ENCODE measurements around the gene SCARF2.

Gene SCARF2

DNA sequence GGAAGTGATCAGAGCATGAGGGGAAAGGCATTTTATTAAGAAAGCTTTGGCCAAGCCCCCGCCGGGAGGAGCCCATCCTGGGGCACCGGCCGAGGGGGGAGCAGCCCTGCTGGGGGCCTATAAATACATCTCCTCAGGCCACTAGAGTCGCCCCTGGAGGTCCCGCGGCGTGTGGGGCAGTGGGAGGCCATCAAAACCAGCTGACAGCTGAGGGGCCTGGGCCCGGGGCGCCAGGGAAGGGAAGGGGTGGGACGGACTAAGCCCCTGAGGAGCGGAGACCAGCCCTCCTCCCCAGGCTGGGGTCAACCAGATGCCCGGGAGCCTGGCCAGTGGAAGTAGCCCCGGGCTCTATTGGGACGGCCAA, 13.1 kb downstream of the SCARF2 start:
- Histone ChIP-seq H3K27ac (ENCODE audit: low read length) (no peak overlapping the region), H3K4me3 (ENCODE audit: low read length) (no peak overlapping the region), H3K4me1 (ENCODE audit: low read length) (no peaks in the 10 kb centered on the region)

DNA sequence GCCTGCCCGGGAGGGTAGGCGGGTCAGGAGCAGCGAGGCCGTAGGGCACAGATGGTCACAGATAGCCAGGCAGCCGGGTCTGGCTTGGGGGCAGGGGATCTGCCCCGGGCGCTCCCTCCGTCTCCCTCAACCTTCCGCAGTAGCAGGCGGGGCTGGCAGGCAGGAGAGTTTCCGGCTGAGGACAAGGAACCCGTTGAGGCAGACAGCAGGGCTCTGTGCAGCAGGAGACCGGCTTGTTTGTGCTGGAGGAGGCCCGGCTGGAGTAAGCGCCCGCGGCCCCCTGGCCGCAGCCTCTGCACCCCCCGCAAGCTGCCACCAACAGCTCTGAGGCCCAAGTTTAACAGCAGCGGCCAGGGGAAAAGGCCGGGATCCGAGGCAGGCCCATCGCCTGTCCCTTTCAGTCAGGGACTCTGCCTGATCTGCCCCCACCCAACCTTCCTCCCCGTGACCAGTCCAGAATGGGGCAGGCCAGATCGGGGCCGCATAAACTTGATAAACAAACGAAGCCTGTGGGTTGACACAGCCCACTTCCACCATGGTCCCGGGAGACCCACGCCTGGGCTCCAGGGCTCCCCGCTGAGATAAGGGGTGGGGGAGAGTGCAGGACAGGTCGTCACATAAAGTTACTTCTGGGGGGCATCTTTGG, 13.6 kb downstream of the SCARF2 start:
- no peaks in the 10 kb centered on the region for H3K36me3 ChIP-seq (replicated peaks; ENCODE audit: low read depth, low read length)
- TF ChIP-seq EZH2phosphoT487 (IDR thresholded peaks at IDR 0.05; ENCODE audit: low read depth): no peak
- TF ChIP-seq, protein P1, sequence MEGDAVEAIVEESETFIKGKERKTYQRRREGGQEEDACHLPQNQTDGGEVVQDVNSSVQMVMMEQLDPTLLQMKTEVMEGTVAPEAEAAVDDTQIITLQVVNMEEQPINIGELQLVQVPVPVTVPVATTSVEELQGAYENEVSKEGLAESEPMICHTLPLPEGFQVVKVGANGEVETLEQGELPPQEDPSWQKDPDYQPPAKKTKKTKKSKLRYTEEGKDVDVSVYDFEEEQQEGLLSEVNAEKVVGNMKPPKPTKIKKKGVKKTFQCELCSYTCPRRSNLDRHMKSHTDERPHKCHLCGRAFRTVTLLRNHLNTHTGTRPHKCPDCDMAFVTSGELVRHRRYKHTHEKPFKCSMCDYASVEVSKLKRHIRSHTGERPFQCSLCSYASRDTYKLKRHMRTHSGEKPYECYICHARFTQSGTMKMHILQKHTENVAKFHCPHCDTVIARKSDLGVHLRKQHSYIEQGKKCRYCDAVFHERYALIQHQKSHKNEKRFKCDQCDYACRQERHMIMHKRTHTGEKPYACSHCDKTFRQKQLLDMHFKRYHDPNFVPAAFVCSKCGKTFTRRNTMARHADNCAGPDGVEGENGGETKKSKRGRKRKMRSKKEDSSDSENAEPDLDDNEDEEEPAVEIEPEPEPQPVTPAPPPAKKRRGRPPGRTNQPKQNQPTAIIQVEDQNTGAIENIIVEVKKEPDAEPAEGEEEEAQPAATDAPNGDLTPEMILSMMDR (IDR thresholded peaks at IDR 0.05; ENCODE audit: low read depth, low read length): no peak
- no peaks in the 10 kb centered on the region for H3K4me1 ChIP-seq (ENCODE audit: low read length)
- H3K9ac ChIP-seq (ENCODE audit: low read length): no peak overlapping the region
- H3K9me3 ChIP-seq (ENCODE audit: insufficient read depth, low read length): no peaks in the 10 kb centered on the region
- H3K27ac ChIP-seq (ENCODE audit: low read length): no peak overlapping the region
- H3K27me3 ChIP-seq (ENCODE audit: low read depth, low read length): no peaks in the 10 kb centered on the region
- H3K4me2 ChIP-seq (ENCODE audit: low read length): no peak overlapping the region
- no peak overlapping the region for H3K4me3 ChIP-seq (ENCODE audit: low read length)
- no peaks in the 10 kb centered on the region for H4K20me1 ChIP-seq (ENCODE audit: insufficient read depth, low read length)
- H3K79me2 ChIP-seq (ENCODE audit: low read length): no peaks in the 10 kb centered on the region
- H2AFZ ChIP-seq (ENCODE audit: low read depth, low read length): no peak overlapping the region

More for the DNA sequence above, 13.1 kb downstream of the SCARF2 start:
- Histone ChIP-seq H2AFZ (ENCODE audit: low read depth, low read length) (no peak overlapping the region), H3K9me3 (ENCODE audit: insufficient read depth, low read length) (no peaks in the 10 kb centered on the region), H3K9ac (ENCODE audit: low read length) (no peak overlapping the region), H3K79me2 (ENCODE audit: low read length) (no peaks in the 10 kb centered on the region), H3K4me2 (ENCODE audit: low read length) (no peak overlapping the region), H4K20me1 (ENCODE audit: insufficient read depth, low read length) (no peaks in the 10 kb centered on the region), H3K36me3 (replicated peaks; ENCODE audit: low read depth, low read length) (no peaks in the 10 kb centered on the region), H3K27me3 (ENCODE audit: low read depth, low read length) (no peaks in the 10 kb centered on the region)
- TF ChIP-seq, protein P1 (IDR thresholded peaks at IDR 0.05; ENCODE audit: low read depth, low read length): no peak
- no peak for TF ChIP-seq EZH2phosphoT487 (IDR thresholded peaks at IDR 0.05; ENCODE audit: low read depth)

DNA sequence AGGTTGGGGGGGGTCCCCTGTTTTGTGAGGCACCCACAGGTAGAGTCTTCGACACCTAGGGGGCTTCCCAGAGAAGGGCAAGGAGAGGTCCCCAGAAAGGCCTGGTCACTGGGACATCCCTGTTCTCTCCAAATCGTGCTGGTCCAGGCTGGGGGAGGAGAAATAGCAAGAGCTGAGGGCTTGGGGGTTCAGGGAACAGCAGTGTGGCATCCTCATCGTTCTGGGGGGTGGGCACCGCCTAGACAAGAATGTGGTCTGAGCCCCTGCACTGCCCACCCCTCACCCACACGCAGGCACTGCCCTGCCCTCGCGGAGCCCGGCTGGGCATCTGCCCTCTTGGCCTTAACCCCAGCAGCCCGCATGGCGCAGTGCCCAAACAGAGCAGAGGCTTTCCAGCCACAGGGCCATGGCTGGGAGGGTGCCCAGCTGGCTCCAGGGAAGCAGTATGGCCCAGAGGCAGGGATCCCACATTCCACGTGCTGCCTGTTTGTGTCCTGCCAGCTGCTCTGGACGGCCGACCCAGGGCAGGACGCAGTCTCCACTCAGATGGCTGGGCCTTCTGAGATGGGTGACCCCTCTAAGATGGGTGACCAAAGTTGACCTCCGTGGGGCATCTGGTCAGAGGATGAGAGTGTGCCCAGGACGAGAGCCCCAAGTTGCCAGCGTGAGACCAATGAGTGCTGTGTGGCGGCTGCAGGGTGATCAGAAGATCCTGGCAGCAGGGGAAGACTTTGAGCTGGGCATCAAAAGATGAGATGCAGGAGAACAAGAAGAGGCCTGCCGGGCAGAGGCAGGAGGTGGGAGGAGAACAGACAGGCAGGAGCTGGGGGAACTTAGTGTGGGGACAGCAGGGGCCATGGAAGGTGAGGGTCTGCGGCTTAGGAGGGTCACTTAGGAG, 14.4 kb downstream of the SCARF2 start:
- H3K4me1 ChIP-seq (ENCODE audit: low read length): no peaks in the 10 kb centered on the region
- H3K9ac ChIP-seq (ENCODE audit: low read length): no peak overlapping the region
- no peaks in the 10 kb centered on the region for H3K27me3 ChIP-seq (ENCODE audit: low read depth, low read length)
- no peak overlapping the region for H3K27ac ChIP-seq (ENCODE audit: low read length)
- H4K20me1 ChIP-seq (ENCODE audit: insufficient read depth, low read length): no peaks in the 10 kb centered on the region
- H2AFZ ChIP-seq (ENCODE audit: low read depth, low read length): no peak overlapping the region
- H3K36me3 ChIP-seq (replicated peaks; ENCODE audit: low read depth, low read length): no peaks in the 10 kb centered on the region
- no peaks in the 10 kb centered on the region for H3K79me2 ChIP-seq (ENCODE audit: low read length)
- H3K4me2 ChIP-seq (ENCODE audit: low read length): no peak overlapping the region
- no peak for TF ChIP-seq EZH2phosphoT487 (IDR thresholded peaks at IDR 0.05; ENCODE audit: low read depth)
- TF ChIP-seq, protein P1 (IDR thresholded peaks at IDR 0.05; ENCODE audit: low read depth, low read length): no peak
- H3K4me3 ChIP-seq (ENCODE audit: low read length): no peak overlapping the region
- H3K9me3 ChIP-seq (ENCODE audit: insufficient read depth, low read length): no peaks in the 10 kb centered on the region

DNA sequence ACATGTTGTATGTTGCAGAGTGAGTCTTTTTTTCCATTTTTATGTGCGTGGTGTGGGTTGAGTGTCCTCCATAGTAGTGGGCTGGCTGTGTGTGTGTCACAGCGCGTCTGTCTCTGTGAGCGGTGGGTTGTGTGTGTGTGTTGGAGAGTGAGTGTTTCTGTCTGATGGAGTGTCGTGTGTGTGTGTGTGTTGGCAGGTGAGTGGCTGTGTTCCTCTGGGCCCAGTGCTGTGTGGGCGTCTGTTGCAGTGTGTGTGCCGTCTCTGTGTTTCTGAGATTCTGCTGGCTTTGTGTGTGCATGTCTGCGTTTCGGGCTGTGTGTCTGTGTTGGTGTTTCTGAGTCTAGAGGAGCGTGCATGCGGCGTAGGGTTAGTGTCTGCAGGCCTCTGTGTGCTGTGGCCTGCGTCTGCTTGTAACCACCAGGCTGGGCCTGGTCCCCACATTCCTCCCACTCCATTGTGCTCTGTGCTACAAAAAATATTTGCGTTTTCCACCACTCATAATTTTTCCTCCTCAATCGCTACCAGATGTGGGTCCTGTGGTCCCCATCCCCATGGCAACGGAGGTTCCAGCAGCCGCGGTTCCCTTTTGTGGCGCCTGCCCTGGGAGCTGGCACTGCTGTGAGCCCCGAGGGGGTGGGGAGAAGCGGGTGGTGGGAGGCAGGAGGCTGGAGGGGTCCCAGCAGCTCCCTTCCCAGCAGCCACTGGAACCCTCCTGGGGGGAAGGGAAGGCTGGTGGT, 15.2 kb downstream of the SCARF2 start:
- H3K4me3 ChIP-seq (ENCODE audit: low read length): no peak overlapping the region

More for the DNA sequence above, 15.2 kb downstream of the SCARF2 start:
- no peaks in the 10 kb centered on the region for H3K9me3 ChIP-seq (ENCODE audit: insufficient read depth, low read length)
- H3K9ac ChIP-seq (ENCODE audit: low read length): no peak overlapping the region
- H3K36me3 ChIP-seq (replicated peaks; ENCODE audit: low read depth, low read length): no peaks in the 10 kb centered on the region
- no peaks in the 10 kb centered on the region for H3K79me2 ChIP-seq (ENCODE audit: low read length)
- TF ChIP-seq, protein P1 (IDR thresholded peaks at IDR 0.05; ENCODE audit: low read depth, low read length): no peak
- no peak for TF ChIP-seq EZH2phosphoT487 (IDR thresholded peaks at IDR 0.05; ENCODE audit: low read depth)
- H3K4me1 ChIP-seq (ENCODE audit: low read length): no peaks in the 10 kb centered on the region
- H4K20me1 ChIP-seq (ENCODE audit: insufficient read depth, low read length): no peaks in the 10 kb centered on the region
- H3K4me2 ChIP-seq (ENCODE audit: low read length): no peak overlapping the region
- no peak overlapping the region for H2AFZ ChIP-seq (ENCODE audit: low read depth, low read length)
- no peak overlapping the region for H3K27ac ChIP-seq (ENCODE audit: low read length)
- no peaks in the 10 kb centered on the region for H3K27me3 ChIP-seq (ENCODE audit: low read depth, low read length)

All from OCI-LY3 (cell line).